GM12873 (cell line): ENCODE measurements around the gene FGFRL1.

Experiments used
- CTCF ChIP-seq: IDR thresholded peaks from 2 replicates; pipeline ENCODE4 v1.5.1; 2012; ENCODE audit warnings: low read depth, mild to moderate bottlenecking, moderate library complexity, low read length, control low read depth; ENCODE audit not compliant: insufficient read depth; ENCODE audit errors: missing control alignments

FGFRL1 gene

GRCh38 chr4:993111-994029 lies 18.1 kb upstream of the FGFRL1 start, which contains the start of gene SLC26A1:
TSS of gene SLC26A1 (minus strand) at chr4:993404. CDS start at chr4:991703, 1,701 bp downstream.
- no peak for TF ChIP-seq CTCF

- peak; percentile 9 for TF ChIP-seq CTCF
These were observed 16.0 kb upstream of the FGFRL1 start for GRCh38 chr4:995311-996026.

GRCh38 chr4:996030-996996 lies 15.1 kb upstream of the FGFRL1 start:
- TF ChIP-seq CTCF: no peak

GRCh38 chr4:996997-997374 lies 14.4 kb upstream of the FGFRL1 start:
- no peak for TF ChIP-seq CTCF

GRCh38 chr4:997375-998071 lies 13.9 kb upstream of the FGFRL1 start:
- no peak for TF ChIP-seq CTCF

- TF ChIP-seq CTCF: no peak
These were observed 13.2 kb upstream of the FGFRL1 start for GRCh38 chr4:998096-998691.
